HG03342 (cell line): ENCODE data around the gene FOXF1.

ENCODE experiments used
- ATAC-seq: cut with Tn5 transposase; IDR thresholded peaks from one replicate; pipeline ENCODE4 v1.9.1; 2021; ENCODE audit warnings: mild to moderate bottlenecking, moderate library complexity; ENCODE audit not compliant: unreplicated experiment

Gene FOXF1

DNA sequence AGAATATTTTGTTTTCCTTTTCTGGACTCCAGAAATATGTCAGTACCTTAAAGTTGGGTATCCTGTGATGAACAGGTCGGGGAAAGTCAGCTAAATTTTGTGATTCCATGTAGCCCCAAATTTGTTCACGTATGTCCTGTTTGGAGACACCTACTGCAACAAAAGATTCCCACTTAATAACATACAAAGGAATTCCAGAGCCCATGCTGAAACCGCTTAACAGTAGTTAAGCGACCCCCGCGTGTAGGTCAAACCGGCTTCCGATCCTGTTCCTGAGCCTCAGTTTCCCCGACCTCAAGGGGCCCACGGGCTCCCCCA, 44.2 kb downstream of the FOXF1 start:
- peak; percentile 19 for ATAC-seq

DNA sequence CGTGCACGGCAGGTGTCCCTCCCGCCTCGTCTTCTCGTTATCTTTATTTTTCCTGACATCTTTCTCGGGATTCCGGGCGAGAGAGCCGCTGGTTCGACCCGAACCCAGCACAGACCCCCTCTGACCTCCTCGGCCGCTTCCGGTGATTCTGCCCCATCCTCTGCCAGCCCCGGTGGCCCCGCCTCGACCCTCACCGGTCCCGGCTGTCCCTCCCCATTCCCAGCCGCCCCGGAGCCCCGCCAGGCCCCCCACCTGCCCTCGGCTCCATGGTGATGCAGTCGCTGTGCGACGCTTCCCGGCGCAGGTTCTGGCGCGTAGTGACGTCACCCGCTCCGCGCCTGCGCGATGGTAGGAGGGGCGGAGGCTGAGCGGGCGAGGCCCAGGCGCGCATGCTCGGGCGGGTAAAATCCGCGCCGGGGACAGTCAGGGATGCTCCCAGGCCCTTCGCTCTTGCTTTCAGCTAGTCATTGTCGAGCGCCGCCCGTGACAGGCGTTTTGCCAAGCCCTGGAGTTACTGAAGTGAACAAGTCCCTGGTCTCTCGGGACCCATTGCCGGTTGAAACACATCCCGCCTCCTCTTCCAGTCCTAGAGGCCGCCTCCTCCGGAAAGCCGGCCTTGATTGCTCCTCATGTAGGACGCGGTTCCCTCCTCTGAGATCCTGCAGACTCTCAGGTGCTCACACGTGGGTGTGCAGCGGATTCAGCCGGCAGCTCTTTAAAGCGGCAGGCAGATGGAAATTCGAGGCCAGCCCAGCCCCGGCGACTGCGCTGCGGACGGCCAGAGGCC, 44.8 kb downstream of the FOXF1 start, which contains the start of gene MTHFSD:
MTHFSD (minus strand) TSS at position 319 of the 787 bp plus-strand sequence; CDS start at position 268, 51 bp downstream.
- ATAC-seq, result peak; percentile 85

DNA sequence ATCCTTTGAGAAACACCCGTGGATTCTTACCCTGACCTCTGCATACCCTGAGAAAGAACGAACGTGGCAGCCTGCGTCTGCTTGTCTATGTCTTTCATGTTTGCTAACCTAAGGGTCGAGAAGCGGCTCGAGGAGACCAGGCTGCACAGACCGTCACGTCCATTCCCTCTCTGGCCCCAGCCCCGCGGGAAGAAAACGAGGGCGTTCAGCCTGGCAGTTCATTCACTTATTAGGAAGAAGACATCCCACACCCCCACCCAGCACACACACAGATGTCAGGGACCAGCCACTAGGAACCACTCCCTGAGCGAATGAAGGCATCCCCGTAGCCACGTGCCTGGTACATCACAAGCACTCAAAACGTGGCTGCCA, 45.4 kb downstream of the FOXF1 start:
- no peak for ATAC-seq

DNA sequence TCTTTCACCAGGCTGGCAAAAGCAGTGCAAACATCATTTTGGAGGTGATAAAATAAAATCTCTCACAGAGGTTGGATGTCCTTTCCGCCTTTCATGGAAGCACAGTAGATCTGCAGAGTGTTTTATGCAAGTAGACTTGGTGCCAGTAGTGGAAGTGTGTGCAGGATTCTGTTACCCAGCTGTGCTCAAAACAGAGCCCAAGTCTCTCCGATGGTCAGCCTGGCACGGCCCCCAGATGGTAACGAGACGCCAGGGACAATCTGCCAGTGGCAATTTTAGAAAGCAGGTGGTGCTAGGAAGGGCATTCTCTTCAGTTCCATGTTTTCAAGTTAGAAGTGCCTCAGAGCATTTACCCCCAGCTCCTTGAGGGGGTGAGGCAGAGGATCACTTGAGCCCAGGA, 46.2 kb downstream of the FOXF1 start:
- ATAC-seq, result no peak

DNA sequence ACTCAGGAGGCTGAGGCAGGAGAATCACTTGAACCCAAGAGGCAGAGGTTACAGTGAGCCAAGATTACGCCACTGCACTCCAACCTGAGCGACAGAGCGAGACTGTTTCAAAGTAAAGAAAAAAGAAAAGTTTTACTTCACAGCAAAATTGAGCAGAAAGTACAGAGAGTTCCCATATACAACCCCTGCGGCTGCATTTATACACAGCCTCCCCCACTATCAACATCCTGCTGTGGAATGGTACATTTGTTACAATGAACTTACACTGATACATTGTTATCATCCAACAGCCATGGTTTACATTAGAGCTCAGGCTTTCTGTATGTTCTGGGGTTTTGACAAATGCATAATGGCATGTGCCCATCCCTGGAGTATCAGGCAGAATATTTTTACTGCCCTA, 47.3 kb downstream of the FOXF1 start:
- no peak for ATAC-seq

DNA sequence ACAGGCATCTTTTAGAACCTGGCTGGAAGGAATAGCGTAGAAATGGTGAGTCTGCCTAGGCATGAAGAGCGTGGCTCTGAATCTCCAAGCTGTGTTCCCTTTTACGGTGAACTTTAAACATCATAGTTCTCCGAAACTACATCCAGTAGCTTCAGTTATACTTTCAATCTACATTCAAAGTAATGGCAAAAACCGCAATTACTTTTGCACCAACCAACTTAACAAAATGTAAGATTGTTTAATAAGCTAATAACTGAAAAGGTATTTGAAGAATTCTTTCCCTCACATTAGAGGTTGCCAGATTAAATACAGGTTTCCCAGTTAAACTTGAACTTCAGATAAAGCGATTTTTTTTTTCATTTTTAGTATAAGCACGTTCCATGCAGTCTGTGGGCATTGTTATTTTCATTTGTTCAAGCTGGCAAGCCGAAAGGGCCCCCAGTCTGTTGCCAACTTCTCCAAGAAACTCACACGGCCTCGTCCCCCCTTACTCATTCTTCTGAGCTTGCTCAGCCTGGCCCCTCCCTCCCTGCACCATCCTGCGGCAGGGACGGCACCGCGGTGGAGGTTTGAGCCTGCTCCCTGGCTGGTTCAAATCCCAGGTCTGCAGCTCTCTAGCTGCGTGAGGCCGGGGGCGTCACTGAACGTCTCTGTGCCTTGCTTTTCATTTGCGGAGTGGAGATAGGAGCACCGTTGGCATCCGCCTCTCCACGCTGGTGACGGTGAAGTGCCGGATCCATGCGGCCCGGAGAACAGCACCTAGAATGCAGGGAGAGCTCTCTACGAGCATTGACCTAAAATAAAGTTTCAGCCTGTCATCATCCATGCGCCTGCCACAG, 48.2 kb downstream of the FOXF1 start:
- ATAC-seq, result no peak

DNA sequence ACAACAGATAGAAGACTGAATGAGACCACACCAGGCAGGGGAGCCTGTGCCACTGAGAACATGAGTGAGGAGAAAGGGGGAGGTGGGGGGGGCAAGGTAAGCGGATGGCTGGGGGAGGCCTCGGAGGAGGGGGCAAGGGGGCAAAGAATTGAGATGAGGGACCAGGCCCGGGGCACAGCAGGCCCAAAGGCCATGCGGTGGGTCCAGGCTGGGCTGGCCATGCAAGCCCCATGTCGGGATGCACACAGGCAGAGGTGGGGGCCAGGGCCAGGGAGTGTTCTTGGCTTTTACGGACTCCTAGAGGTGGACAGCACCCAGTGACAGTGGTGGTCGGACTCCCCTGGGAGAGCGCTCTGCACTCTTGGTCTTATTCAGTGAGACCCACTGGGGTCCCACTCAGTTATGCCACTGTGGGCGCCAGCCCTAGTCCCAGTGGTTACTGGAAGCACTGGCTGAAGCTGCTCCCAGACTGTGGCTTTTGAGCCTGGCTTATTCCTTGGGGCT, 49.5 kb downstream of the FOXF1 start:
- ATAC-seq, result no peak

DNA sequence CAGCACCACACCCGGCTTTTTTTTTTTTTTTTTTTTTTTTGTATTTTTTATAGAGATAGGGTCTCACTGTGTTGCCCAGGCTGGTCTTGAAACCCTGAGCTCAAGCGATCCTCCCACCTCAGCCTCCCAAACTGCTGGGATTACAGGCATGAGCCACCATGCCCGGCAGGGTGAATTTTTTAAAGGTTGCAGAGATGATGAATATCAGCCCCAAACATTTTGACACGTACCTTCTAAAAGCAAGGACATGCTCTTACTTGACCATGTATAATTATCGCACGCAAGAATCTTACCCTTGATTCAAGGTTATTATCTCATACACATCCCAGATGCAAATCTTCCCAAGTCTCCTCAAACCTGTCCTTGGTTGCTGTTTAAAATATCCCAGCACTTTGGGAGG, 52.0 kb downstream of the FOXF1 start:
- no peak for ATAC-seq

DNA sequence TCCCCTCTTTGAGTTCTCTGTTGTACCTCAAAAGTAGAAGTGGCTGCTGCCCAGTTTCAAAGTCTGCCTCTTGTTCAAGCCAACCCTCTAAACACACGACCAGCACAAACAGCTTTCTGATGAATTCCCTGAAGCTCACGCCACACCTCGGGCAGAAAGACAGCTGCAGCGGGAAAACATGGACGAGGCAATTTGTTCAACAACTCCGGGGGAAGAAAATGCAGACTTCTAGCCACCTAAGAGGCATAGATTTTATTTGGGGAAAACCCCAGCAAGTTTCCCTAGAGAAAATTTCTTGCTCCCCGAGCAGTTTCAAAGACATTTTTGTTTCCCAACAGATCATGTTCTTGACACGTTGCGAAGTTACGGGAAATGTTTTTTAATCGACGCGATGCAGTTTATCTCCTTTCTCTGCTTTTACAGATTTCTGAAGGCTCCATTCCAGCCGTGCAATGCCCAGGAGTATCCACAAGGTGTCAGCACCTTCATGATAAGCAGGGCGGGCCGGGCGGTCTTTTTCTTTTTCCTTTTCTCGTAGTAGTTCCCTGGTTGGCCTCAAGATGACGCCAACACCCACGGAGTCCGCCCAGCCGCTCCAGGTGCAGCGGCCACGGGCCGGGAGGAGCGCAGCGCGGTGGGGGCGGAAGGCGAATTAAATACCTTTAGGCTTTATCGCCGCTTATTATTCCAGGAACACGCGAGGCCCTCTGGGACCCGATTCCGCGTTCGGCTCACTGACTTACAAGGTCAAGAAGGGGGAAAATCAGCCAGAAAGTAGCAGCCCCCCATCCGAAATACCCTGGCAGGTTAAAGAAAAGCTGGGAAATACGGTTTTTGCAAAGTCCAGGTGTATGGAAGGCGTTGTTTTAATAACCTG, 53.4 kb downstream of the FOXF1 start:
- ATAC-seq, result peak; percentile 72
